Activated T-cell treated with anti-CD3 and anti-CD28 coated beads, Interleukin-2, amount 50 U/mL, for 72 hours (primary cell): Measurements from ENCODE around the gene ERCC8. TPM values are rescaled to one million over a fixed set of nuclear protein-coding genes. Genes with fewer than 3 reads are reported as not detected.

ENCODE experiments used
- total RNA-seq, 2 donors: library from RNA; stranded (reverse); gene quantifications; one replicate each; pipeline ENCODE4 v1.2.3, GENCODE V29; 2022

Gene ERCC8
- total RNA-seq, 2 donors from 2014 or later, result 10.4 to 11.3 TPM

Other genes starting within 250 kb of the ERCC8 start
- gene DEPDC1B, start 244.9 kb downstream of the ERCC8 start, total RNA-seq, result 10 to 100 TPM; 29.5 to 34.5 TPM
- gene ELOVL7, start 100.8 kb downstream of the ERCC8 start, total RNA-seq, result 1 to 10 TPM; 2.7 to 5.9 TPM
- gene NDUFAF2, start 135 bp upstream of the ERCC8 start, total RNA-seq, result 10 to 100 TPM; 29.0 to 29.6 TPM
- gene SMIM15, start 217.4 kb upstream of the ERCC8 start, total RNA-seq, result 10 to 100 TPM; 71.8 to 78.1 TPM